BJ (cell line): ENCODE data around the gene KIRREL3. TPM values are rescaled to one million over a fixed set of nuclear protein-coding genes. Genes with fewer than 3 reads are reported as not detected.
A peak's percentile ranks its signal among the peaks of the same experiment; 100 is the strongest.

Experiments used
- CTCF ChIA-PET: fragments of 350-600 bp; formaldehyde crosslinking; extraction: SDS; loops from one replicate; lab custom pipeline; 2021; ENCODE audit warnings: antibody characterized with exemption, inconsistent platforms; lab: Yijun Ruan, JAX
- POLR2A ChIA-PET: fragments of 300-600 bp; sonication (Branson Sonifier 250); formaldehyde crosslinking; extraction: SDS; loops from one replicate; lab custom pipeline; 2021; ENCODE audit warnings: antibody characterized with exemption; lab: Charles Lee
- DNase-seq: peaks from one replicate; pipeline ENCODE4 v3.0.0-alpha.2; 2011; ENCODE audit warnings: low read depth
- H3K27me3 ChIP-seq: 2 replicates; pipeline ENCODE4 v1.6.0; 2011; ENCODE audit warnings: low read length; ENCODE audit not compliant: control insufficient read depth, insufficient read depth
- H3K36me3 ChIP-seq: 2 replicates; pipeline ENCODE4 v1.5.1; 2011; ENCODE audit warnings: low read length; ENCODE audit not compliant: control insufficient read depth, insufficient read depth
- H3K4me3 ChIP-seq: 2 replicates; pipeline ENCODE4 v1.5.1; 2011; ENCODE audit warnings: low read depth, mild to moderate bottlenecking, control low read depth, low read length
- polyA plus RNA-seq: library from polyadenylated mRNA; depleted of rRNA; stranded (reverse); fragments of >200 nt; gene quantifications from 2 replicates; pipeline ENCODE4 v1.2.3, GENCODE V29; 2011
- TF ChIP-seq, protein P1 (sequence below): IDR thresholded peaks from 2 replicates; pipeline ENCODE4 v1.5.1; 2011; ENCODE audit warnings: low read depth, mild to moderate bottlenecking, control low read depth, inconsistent platforms, low read length, moderate library complexity; ENCODE audit not compliant: insufficient read depth

Gene KIRREL3
- polyA plus RNA-seq, 1 experiment: 19.6 TPM

DNA sequence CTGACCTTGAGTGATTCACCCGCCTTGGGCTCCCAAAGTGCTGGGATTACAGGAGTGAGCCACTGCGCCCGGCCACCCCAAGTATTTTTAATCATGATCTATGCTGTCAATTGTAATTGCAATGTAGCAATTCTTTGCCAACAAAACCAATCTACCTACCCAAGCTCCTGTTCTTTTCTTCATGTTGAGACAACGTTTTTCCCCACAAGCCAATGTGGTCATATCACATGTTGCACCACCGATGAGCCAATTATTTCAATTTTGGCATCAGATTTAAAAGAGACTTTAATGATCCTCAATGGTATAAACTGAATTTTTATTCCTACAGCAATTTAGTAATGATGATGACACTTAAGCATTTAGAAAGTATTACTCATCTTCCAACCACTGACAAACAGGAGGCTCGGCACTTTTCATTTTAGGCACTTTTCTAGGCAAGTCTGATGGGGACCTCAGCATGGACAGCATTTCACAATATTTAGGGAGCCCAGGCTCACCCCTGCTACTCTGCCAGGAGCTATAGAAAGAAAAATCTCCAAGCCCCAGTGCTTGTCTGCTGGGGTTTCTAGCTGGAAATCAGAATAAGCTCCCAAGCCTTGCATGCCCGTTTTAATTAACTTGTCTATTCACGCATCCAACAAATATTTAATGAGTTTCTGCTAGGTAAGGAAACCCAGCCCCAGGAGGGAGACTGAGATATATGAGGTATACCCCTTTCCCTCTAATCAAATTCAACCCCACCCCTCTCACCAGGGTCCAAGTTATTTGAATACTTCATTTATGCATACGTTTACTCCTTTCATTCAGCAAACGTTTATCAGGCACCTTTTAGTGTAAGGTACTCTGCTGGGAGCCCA lies 353.6 kb downstream of the KIRREL3 start:
- Histone ChIP-seq H3K36me3 (no peaks in the 10 kb centered on the region), H3K27me3 (no peaks in the 10 kb centered on the region), H3K4me3 (no peak overlapping the region)
- ChIA-PET POLR2A (interaction anchor here (0.5 to 0.6 kb wide), 2 partner anchors 162 to 1534 kb away, joined by 3 to 4 read pairs; no protein-coding TSS in a partner anchor), CTCF (interaction anchor here (0.9 to 1.1 kb wide), 3 partner anchors 9 to 343 kb away, joined by 3 to 6 read pairs (median 3); no protein-coding TSS in a partner anchor)
- peak; percentile 60 for DNase-seq
- TF ChIP-seq, protein P1, sequence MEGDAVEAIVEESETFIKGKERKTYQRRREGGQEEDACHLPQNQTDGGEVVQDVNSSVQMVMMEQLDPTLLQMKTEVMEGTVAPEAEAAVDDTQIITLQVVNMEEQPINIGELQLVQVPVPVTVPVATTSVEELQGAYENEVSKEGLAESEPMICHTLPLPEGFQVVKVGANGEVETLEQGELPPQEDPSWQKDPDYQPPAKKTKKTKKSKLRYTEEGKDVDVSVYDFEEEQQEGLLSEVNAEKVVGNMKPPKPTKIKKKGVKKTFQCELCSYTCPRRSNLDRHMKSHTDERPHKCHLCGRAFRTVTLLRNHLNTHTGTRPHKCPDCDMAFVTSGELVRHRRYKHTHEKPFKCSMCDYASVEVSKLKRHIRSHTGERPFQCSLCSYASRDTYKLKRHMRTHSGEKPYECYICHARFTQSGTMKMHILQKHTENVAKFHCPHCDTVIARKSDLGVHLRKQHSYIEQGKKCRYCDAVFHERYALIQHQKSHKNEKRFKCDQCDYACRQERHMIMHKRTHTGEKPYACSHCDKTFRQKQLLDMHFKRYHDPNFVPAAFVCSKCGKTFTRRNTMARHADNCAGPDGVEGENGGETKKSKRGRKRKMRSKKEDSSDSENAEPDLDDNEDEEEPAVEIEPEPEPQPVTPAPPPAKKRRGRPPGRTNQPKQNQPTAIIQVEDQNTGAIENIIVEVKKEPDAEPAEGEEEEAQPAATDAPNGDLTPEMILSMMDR: no peak

DNA sequence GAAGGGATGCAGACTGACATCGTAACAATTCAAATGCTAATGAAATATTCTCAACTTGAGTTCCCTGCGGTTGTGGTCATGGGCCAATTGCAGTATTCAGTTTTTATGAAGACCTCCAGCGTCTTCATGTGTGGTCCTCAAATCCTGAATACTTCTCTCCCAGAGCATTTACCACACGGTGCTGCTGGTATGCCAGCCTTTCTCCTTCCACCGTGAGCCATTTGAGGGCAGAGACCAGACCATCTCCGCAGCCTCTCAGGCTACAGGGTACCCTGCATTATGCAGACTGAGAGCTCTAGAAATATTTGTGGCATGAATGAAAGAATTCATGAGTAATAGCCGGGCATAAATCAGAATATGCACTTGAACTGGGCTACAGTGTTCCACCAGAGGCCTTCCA lies 355.4 kb downstream of the KIRREL3 start:
- TF ChIP-seq, protein P1: no peak
- Histone ChIP-seq H3K4me3 (no peak overlapping the region), H3K27me3 (no peaks in the 10 kb centered on the region), H3K36me3 (no peaks in the 10 kb centered on the region)
- POLR2A ChIA-PET: interaction anchor here (0.7 kb wide), 1 partner anchor 50 kb away, joined by 3 read pairs; no protein-coding TSS in a partner anchor
- CTCF ChIA-PET: interaction anchor here (0.8 to 1.0 kb wide), 2 partner anchors 37 to 54 kb away, joined by 3 read pairs; no protein-coding TSS in a partner anchor
- no peak for DNase-seq

DNA sequence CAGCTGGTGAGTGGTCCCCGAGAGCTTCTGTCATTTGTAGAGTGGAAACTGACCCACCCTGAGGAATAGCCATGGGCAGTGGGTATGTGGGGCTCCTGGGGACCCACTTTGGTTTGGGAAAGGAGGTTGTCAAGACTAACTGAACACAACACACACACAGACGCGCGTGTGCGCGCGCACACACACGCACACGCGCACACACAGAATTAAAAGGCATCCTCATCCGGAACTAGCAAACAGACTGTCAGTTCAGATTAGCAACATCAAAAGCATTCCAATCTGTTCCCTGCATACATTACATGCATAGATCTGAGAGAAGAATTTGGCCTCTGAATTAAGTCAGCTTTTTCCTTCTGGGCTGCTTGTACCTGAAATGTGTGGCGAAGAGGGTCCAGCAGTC lies 360.4 kb downstream of the KIRREL3 start:
- no peak for DNase-seq
- no peaks in the 10 kb centered on the region for H3K36me3 ChIP-seq
- H3K27me3 ChIP-seq: no peaks in the 10 kb centered on the region
- H3K4me3 ChIP-seq: no peak overlapping the region
- POLR2A ChIA-PET: no interaction called here
- CTCF ChIA-PET: no interaction called here
- TF ChIP-seq, protein P1: no peak

DNA sequence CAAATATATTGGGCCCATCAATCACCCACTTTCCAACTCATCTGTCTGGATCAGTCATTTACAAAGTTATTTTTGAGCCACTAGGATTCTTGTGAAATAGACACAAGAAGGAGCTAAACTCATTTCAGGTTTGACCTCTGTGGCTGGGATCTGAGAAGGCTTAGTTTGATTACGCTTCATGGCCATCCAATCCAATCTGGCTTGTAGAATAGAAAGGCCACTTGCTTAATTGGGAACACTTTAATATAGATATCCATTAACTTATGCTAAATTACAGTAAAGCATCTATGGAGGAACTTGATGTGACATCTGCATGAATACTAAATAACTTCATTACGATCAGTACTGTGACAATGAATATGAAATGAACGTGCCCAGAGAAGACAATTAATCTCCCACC lies 360.9 kb downstream of the KIRREL3 start:
- TF ChIP-seq, protein P1: no peak
- no peak for DNase-seq
- Histone ChIP-seq H3K36me3 (no peaks in the 10 kb centered on the region), H3K27me3 (no peaks in the 10 kb centered on the region), H3K4me3 (no peak overlapping the region)
- POLR2A ChIA-PET: no interaction called here
- CTCF ChIA-PET: no interaction called here

DNA sequence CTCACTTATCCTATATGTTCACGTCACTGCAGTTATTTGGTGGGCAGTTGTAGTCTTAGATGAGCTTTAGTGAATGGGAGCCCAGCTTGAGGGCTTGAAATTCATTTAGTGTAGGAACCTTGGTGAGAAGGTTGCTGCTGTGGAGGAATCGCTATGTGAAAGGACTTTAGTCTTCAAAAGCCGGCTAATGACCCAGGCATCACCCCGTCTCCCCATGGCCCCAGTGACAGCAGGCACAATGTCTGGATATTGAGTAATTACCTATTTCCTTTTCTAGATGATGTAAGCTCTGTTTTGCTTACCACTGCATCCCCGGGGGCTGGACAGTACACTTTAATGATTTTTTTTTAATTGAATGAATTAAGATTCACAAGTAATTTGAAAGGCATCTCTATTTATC lies 361.9 kb downstream of the KIRREL3 start:
- ChIA-PET CTCF (interaction anchor here (1.5 kb wide), 1 partner anchor 8 kb away, joined by 3 read pairs; no protein-coding TSS in a partner anchor), POLR2A (no interaction called here)
- DNase-seq: no peak
- TF ChIP-seq, protein P1: no peak
- H3K27me3 ChIP-seq: no peaks in the 10 kb centered on the region
- no peaks in the 10 kb centered on the region for H3K36me3 ChIP-seq
- H3K4me3 ChIP-seq: no peak overlapping the region
